Peyer's patch (tissue), 4 donors: ENCODE data around the gene LEPR.

Experiments used
- CTCF ChIP-seq, 6 experiments: fragments of 450-650 bp in 4 of 6; fragments of 200-600 bp in 2 of 6; sonication (generic) in 1 of 6; IDR thresholded peaks; one replicate each; pipeline ENCODE4 v1.5.1; 2017 to 2019; ENCODE audit warnings: antibody characterized with exemption in 6 of 6, mild to moderate bottlenecking in 3 of 6, moderate library complexity in 1 of 6
- POLR2A ChIP-seq, 2 donors: fragments of 450-650 bp; IDR thresholded peaks; one replicate each; pipeline ENCODE4 v1.5.1; 2017; ENCODE audit warnings: antibody characterized with exemption in 2 of 2, mild to moderate bottlenecking in 2 of 2, moderate library complexity in 2 of 2

- TF ChIP-seq CTCF (IDR thresholded peaks at IDR 0.05) (no peak), POLR2A (IDR thresholded peaks at IDR 0.05) (no peak)
These were observed 37.4 kb downstream of the LEPR start for GRCh38 chr1:65457868-65458267.
